Tibial nerve (tissue), 4 donors: ENCODE data around the gene IGLL1.

Source experiments
- EP300 ChIP-seq, 2 donors: sonication (generic); formaldehyde crosslinking; IDR thresholded peaks; one replicate each; pipeline ENCODE4 v1.6.1; 2017; ENCODE audit warnings: antibody characterized with exemption in 2 of 2, mild to moderate bottlenecking in 1 of 2
- POLR2A ChIP-seq, 2 donors: fragments of 450-650 bp; IDR thresholded peaks; one replicate each; pipeline ENCODE4 v1.6.1; 2017; ENCODE audit warnings: antibody characterized with exemption in 2 of 2, mild to moderate bottlenecking in 2 of 2, moderate library complexity in 2 of 2
- TF ChIP-seq, protein P1 (sequence below), 5 experiments: fragments of 200-600 bp in 3 of 5; fragments of 450-650 bp in 2 of 5; sonication (generic) in 3 of 5; IDR thresholded peaks; one replicate each; pipeline ENCODE4 v1.5.1; 2016 to 2019; ENCODE audit warnings: antibody characterized with exemption in 5 of 5, mild to moderate bottlenecking in 3 of 5, moderate library complexity in 2 of 5

DNA sequence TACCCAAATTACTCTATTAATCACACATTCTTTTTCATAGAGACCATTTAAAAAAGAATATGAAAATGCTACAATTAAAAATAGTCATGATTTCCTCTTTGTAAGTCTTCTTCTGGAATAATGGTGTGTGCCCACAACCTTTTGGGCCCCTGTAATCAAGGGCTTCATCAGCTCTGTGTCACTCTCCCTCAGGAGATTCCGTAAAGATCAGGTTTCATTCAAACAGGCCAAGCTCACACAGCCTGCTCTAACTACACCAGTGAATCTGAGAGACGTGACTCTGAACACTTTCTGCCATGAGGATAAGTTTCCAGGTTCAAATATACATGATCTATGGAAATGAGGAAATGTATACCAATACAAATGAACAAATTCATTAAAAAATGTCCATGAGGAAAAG, 42.5 kb upstream of the IGLL1 start:
- TF ChIP-seq POLR2A (IDR thresholded peaks at IDR 0.05): no peak
- TF ChIP-seq, protein P1, sequence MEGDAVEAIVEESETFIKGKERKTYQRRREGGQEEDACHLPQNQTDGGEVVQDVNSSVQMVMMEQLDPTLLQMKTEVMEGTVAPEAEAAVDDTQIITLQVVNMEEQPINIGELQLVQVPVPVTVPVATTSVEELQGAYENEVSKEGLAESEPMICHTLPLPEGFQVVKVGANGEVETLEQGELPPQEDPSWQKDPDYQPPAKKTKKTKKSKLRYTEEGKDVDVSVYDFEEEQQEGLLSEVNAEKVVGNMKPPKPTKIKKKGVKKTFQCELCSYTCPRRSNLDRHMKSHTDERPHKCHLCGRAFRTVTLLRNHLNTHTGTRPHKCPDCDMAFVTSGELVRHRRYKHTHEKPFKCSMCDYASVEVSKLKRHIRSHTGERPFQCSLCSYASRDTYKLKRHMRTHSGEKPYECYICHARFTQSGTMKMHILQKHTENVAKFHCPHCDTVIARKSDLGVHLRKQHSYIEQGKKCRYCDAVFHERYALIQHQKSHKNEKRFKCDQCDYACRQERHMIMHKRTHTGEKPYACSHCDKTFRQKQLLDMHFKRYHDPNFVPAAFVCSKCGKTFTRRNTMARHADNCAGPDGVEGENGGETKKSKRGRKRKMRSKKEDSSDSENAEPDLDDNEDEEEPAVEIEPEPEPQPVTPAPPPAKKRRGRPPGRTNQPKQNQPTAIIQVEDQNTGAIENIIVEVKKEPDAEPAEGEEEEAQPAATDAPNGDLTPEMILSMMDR (IDR thresholded peaks at IDR 0.05): no peak
- no peak for TF ChIP-seq EP300 (IDR thresholded peaks at IDR 0.05)
